DMS 273 treated with DMSO at 0.1 percent for 48 hours (cell line): Measurements from ENCODE around the gene GNAQ.
"Not testable (repeated sequence)": the region's sequence is repeated elsewhere in the genome, so short reads cannot be mapped to it uniquely, and the experiment has no call there.

Source experiments
- DNase-seq: peaks from one replicate; lab custom pipeline; 2025; lab: John Stamatoyannopoulos, UW

Gene GNAQ

GRCh38 chr9:77690723-77691122, 340.9 kb downstream of the GNAQ start:
- not testable (repeated sequence) for DNase-seq

GRCh38 chr9:77690119-77690518, 341.5 kb downstream of the GNAQ start:
- DNase-seq = not testable (repeated sequence)

GRCh38 chr9:77687737-77688136, 343.9 kb downstream of the GNAQ start:
- DNase-seq = not testable (repeated sequence)

- DNase-seq = no peak
These were observed 351.0 kb downstream of the GNAQ start for GRCh38 chr9:77680581-77680980.

- DNase-seq = no peak
These were observed 351.8 kb downstream of the GNAQ start for GRCh38 chr9:77679661-77680368.

- no peak for DNase-seq
These were observed 352.5 kb downstream of the GNAQ start for GRCh38 chr9:77679088-77679487.

- no peak for DNase-seq
These were observed 353.6 kb downstream of the GNAQ start for GRCh38 chr9:77677957-77678535.

- DNase-seq = no peak
These were observed 354.2 kb downstream of the GNAQ start for GRCh38 chr9:77677397-77677796.

GRCh38 chr9:77673941-77674791, 357.4 kb downstream of the GNAQ start:
- DNase-seq = no peak

- no peak for DNase-seq
These were observed 359.4 kb downstream of the GNAQ start for GRCh38 chr9:77672183-77672582.

GRCh38 chr9:77667151-77667550, 364.5 kb downstream of the GNAQ start:
- no peak for DNase-seq
